ENCODE measurements around the gene CLCA1.

Gene CLCA1

GRCh38 chr1:86468501-86468977, at the start of gene CLCA1:
Gene CLCA1, plus strand, starts transcription at chr1:86468927. Its CDS starts 45 bp downstream, at chr1:86468972.
- DNase-seq = no peak

DNA sequence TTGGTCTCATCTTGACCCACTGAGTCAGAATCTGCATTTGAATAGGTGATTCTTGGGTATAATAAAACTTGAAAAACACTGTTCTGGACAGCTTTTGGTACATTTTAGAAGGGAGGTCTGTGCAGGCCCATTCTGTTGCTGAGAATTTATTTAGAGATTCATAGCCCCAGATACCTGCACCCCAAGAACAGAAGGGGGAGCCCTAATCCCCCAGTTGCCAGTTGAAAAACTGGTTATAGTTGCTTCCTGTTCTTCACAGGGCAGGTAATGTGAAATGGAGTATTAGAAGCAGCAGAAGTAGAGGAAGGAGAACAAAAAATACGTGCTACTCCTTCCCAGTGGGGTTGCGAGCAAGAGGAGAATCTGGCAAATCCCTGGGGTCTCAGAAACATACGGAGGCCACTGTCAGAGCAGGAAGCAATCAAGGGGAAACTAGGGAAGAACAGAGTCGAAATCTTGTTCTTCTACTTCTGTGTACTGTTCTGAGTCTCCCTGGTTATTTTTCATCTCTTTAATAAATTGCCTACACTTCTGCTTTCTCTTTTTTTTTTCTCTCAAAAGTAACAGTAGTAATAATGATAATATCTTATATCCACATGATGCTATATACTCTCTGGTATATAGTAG, 49.3 kb upstream of the CLCA1 start:
- peak in 8 of 51 donors; percentile 2 to 43 (median 10) for DNase-seq

GRCh38 chr1:86421601-86422280, 47.0 kb upstream of the CLCA1 start:
- no peak for DNase-seq

GRCh38 chr1:86423473-86423872, 45.3 kb upstream of the CLCA1 start:
- DNase-seq = no peak

- DNase-seq = no peak
These were observed 44.9 kb upstream of the CLCA1 start, which contains the start of gene CLCA2 for GRCh38 chr1:86423873-86424272. Gene CLCA2, plus strand, starts transcription at chr1:86424171. Its CDS starts 77 bp downstream, at chr1:86424248.

- no peak for DNase-seq
These were observed 39.5 kb upstream of the CLCA1 start for GRCh38 chr1:86429122-86429725.

DNA sequence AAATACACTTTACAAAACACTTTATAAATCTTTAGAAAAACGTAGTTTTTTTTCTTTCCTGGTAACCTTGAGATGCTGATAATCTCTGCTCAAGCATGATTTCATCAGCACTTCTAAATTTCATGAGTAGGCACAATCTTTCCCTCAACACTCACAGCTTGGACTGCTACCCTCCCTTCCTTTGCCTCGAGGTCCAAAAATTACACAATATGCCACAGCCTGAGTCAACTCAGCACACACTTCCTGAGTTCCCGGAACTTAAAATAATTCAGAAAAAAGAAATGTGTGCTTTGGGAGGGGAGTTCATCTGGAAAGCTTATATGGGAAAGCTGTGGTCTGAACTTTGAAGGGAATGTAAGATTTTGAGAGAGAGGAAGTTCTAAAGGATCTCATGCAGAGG, 38.9 kb upstream of the CLCA1 start:
- peak in 2 of 51 donors; percentile 5 to 14 for DNase-seq

- no peak for DNase-seq
These were observed 38.4 kb upstream of the CLCA1 start for GRCh38 chr1:86430376-86430775.

DNA sequence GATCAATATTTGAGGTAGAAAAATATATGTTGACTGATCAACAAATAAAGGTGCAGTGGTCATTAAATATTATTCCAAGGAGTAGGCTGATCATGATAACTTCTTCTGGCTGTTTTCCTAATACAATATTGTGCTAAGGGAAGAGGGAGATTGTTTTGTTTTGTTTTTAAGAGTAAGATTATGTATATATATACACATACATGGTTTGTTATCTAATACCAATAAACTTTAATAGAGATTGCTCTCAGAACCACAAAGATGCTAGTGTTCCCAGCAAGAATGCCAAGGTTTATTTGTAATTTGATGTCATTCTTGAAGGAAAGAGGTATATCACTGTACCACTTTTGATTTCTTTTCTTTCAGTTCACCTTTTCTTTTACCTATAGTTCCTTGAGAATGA, 34.7 kb upstream of the CLCA1 start:
- DNase-seq = no peak

GRCh38 chr1:86435327-86435726, 33.4 kb upstream of the CLCA1 start:
- no peak for DNase-seq

DNA sequence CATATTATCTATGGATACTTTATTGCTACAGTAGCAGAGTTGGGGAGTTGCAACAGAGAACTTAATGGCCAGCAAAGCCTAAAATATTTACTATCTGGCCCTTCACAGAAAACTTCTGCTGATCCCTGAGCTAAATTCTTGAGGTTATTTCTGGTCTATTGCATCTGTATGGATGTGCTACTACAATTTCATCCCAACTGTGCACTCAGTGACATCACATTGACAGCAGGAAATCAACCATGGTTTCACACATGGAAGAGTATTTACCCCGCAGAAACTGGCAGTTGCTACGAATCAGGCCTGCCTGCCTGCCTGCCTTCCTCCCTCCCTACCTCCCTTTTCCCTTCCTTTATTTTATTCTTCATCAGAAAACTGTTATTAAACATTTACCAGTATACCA, 32.7 kb upstream of the CLCA1 start:
- DNase-seq = no peak

DNA sequence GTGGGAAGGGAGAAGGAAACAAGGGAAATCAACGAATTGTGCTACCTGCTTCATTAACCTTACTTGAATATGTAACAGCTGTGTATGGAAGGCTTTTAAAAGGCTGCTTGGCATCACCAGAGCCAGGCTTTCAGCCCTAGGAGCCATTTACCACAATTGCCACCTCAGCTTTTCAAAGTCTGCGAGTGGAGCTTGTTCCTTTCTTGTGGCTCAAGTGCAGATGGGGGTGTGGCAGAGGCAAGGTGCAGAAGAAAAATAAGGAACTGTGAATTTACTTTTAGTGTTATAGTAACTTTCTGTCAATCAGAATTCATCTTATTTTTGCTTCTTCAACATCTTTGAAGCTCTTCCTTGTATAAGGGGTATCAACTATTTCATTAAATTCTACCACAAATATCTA, 27.1 kb upstream of the CLCA1 start:
- no peak for DNase-seq

DNA sequence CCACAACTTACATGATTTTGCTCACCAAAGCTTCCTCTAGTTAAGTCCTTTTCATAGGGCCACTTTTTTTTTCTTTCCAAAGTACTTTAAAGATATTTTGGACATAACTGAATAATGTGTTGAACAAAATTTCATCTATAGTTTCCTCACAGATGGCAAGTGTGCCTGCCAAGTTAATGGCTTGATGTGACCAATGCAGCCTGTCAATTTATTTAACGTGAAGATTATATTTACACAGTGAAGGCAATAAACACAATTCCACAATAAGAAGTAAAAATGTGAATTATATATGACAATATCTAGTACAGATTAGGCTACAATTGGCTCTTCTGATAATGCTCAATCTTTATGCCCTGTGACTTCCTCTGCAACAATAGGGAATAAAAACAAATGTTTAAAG, 26.7 kb upstream of the CLCA1 start:
- DNase-seq = no peak

GRCh38 chr1:86445919-86446318, 22.8 kb upstream of the CLCA1 start:
- DNase-seq = no peak

- peak in 31 of 51 donors; percentile 1 to 82 (median 28) for DNase-seq
These were observed 21.4 kb upstream of the CLCA1 start for GRCh38 chr1:86447198-86447790.

GRCh38 chr1:86448670-86449069, 20.1 kb upstream of the CLCA1 start:
- DNase-seq = no peak

DNA sequence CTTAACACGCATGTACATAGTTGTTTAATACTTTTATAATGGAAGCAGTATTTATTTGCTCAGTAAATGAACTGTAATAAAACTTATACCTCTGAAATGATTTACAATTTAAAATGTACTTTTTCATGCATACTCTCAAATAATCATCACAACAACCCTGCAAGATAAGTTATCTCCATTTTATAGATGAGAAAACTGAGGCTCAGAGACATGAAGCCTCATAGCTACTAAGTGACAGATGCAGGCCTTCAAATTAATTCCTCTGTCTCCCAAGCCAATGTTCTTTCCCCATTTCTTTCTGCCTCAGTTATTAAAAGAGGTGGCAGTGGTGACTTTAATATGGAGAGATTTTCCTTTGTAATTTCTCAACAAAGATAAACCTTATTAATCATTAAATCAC, 19.6 kb upstream of the CLCA1 start:
- DNase-seq = no peak

DNA sequence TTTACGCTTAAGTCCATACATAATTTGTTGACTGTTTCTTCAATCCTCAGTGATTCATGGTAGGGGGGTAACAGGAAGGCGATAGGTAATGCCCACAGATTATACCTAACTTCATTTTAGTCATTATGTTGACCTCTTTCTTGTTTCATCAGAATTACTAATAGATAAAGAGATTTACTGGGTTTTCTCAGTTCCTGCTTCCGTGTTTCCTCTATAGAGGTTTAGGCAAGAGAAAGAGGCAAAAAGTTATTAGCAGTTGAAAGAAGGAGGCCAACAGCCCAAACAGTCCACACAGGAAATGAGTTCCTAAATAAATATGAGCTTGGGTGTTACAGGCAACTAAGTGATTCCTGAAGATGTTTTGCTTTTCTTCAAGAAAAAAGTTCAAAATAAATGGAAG, 17.9 kb upstream of the CLCA1 start:
- DNase-seq = no peak

DNA sequence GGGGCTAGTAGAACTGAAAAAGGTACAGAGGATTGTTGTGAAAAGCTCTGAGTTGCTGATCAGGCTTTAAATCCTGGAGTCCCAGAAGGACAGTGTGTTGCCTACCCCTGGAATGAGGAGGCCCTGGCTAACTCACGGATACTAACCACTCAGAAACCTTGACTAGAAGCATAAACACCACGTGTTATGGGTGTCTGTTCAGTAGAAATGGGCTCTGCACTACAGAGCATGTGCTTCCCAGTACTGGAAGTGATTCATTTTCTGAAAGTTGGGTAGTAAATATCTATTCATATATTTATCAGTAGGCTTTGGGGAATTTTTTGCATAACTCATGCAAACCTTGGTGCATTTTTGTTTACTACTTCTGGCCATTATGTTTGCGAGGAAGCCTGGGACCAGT, 15.1 kb upstream of the CLCA1 start:
- DNase-seq = no peak

- no peak for DNase-seq
These were observed 13.7 kb upstream of the CLCA1 start for GRCh38 chr1:86455073-86455472.

- DNase-seq = no peak
These were observed 7.7 kb upstream of the CLCA1 start for GRCh38 chr1:86460998-86461397.

GRCh38 chr1:86461482-86461881, 7.2 kb upstream of the CLCA1 start:
- no peak for DNase-seq
